Vagina (tissue), 2 donors: Measurements from ENCODE around the gene NUP210L. TPM values are rescaled to one million over a fixed set of nuclear protein-coding genes. Genes with fewer than 3 reads are reported as not detected.
"Not testable (repeated sequence)": the region's sequence is repeated elsewhere in the genome, so short reads cannot be mapped to it uniquely, and the experiment has no call there.

Experiments used
- DNase-seq, 2 donors: peaks; one replicate each; pipeline ENCODE4 v3.0.0-alpha.2; 2017; ENCODE audit errors: extremely low spot score in 2 of 2
- H3K27ac ChIP-seq: fragments of 200-600 bp; sonication (generic); one replicate; pipeline ENCODE4 v1.5.1; 2019
- H3K27me3 ChIP-seq: fragments of 200-600 bp; sonication (generic); one replicate; pipeline ENCODE4 v1.5.1; 2019
- H3K36me3 ChIP-seq, 2 donors: fragments of 200-600 bp; sonication (generic); one replicate each; pipeline ENCODE4 v1.5.1; 2017 to 2019
- H3K4me1 ChIP-seq: fragments of 200-600 bp; sonication (generic); one replicate; pipeline ENCODE4 v1.5.1; 2019
- H3K4me3 ChIP-seq, 2 donors: fragments of 200-600 bp; sonication (generic); 1 replicate in 1 of 2; 2 replicates in 1 of 2; pipeline ENCODE4 v1.5.1; 2016 to 2019
- H3K9me3 ChIP-seq: fragments of 200-600 bp; sonication (generic); one replicate; pipeline ENCODE4 v1.5.1; 2019
- CTCF ChIP-seq, 3 experiments: fragments of 450-650 bp in 2 of 3; fragments of 200-600 bp in 1 of 3; sonication (generic) in 1 of 3; IDR thresholded peaks; one replicate each; pipeline ENCODE4 v1.5.1; 2017 to 2019; ENCODE audit warnings: antibody characterized with exemption in 3 of 3, mild to moderate bottlenecking in 2 of 3, moderate library complexity in 2 of 3
- POLR2A ChIP-seq, 2 donors: fragments of 450-650 bp; IDR thresholded peaks; one replicate each; pipeline ENCODE4 v1.6.1; 2017; ENCODE audit warnings: antibody characterized with exemption in 2 of 2, mild to moderate bottlenecking in 2 of 2, moderate library complexity in 2 of 2
- POLR2AphosphoS5 ChIP-seq, 2 donors: sonication (generic); formaldehyde crosslinking; IDR thresholded peaks; one replicate each; pipeline ENCODE4 v1.9.0; 2017; ENCODE audit warnings: antibody characterized with exemption in 2 of 2, mild to moderate bottlenecking in 2 of 2, low read depth in 1 of 2; ENCODE audit not compliant: insufficient read depth in 1 of 2
- intact Hi-C: fragments of 100-400 bp; cut with DNase I; formaldehyde crosslinking; loops from one replicate; pipeline ENCODE4 v1.15.1; 2023
- total RNA-seq: library from RNA; depleted of rRNA; stranded (reverse); fragments of >200 nt; gene quantifications from one replicate; pipeline ENCODE4 v1.2.3, GENCODE V29; 2016

NUP210L gene
- total RNA-seq, 1 donor from 2014 or later, result not detected

- Histone ChIP-seq H3K27me3 (no peaks in the 10 kb centered on the region), H3K9me3 (no peaks in the 10 kb centered on the region), H3K36me3 (no peaks in the 10 kb centered on the region), H3K27ac (no peak overlapping the region), H3K4me1 (no peaks in the 10 kb centered on the region), H3K4me3 (no peak overlapping the region)
- TF ChIP-seq CTCF (IDR thresholded peaks at IDR 0.05) (no peak), POLR2AphosphoS5 (IDR thresholded peaks at IDR 0.05; ENCODE audit: insufficient read depth in 1 of 2, low read depth in 1 of 2) (no peak), POLR2A (IDR thresholded peaks at IDR 0.05) (no peak)
- DNase-seq, result no peak
- intact Hi-C loops, result no loop called here
Observed at GRCh38 chr1:154104433-154105082, 50.3 kb downstream of the NUP210L start.

- H3K27me3 ChIP-seq, intact Hi-C loops, H3K4me1 ChIP-seq, H3K27ac ChIP-seq, H3K36me3 ChIP-seq, H3K4me3 ChIP-seq, H3K9me3 ChIP-seq, DNase-seq: not testable (repeated sequence)
Observed at GRCh38 chr1:154100141-154100540, 54.7 kb downstream of the NUP210L start.

GRCh38 chr1:154097873-154098272, 57.0 kb downstream of the NUP210L start:
- intact Hi-C loops, result no loop called here
- Histone ChIP-seq H3K4me1 (no peaks in the 10 kb centered on the region), H3K27me3 (no peaks in the 10 kb centered on the region), H3K27ac (no peak overlapping the region), H3K4me3 (no peak overlapping the region), H3K9me3 (no peaks in the 10 kb centered on the region), H3K36me3 (no peaks in the 10 kb centered on the region)
- TF ChIP-seq POLR2A (IDR thresholded peaks at IDR 0.05), result no peak
- no peak for TF ChIP-seq CTCF (IDR thresholded peaks at IDR 0.05)
- no peak for TF ChIP-seq POLR2AphosphoS5 (IDR thresholded peaks at IDR 0.05; ENCODE audit: insufficient read depth in 1 of 2, low read depth in 1 of 2)
- no peak for DNase-seq

GRCh38 chr1:154095456-154096060, 59.3 kb downstream of the NUP210L start:
- Histone ChIP-seq H3K36me3 (no peaks in the 10 kb centered on the region), H3K27ac (no peak overlapping the region), H3K4me1 (no peaks in the 10 kb centered on the region), H3K27me3 (no peaks in the 10 kb centered on the region), H3K9me3 (no peaks in the 10 kb centered on the region), H3K4me3 (no peak overlapping the region)
- DNase-seq, result no peak
- TF ChIP-seq POLR2AphosphoS5 (IDR thresholded peaks at IDR 0.05; ENCODE audit: insufficient read depth in 1 of 2, low read depth in 1 of 2), result no peak
- TF ChIP-seq POLR2A (IDR thresholded peaks at IDR 0.05), result no peak
- TF ChIP-seq CTCF (IDR thresholded peaks at IDR 0.05), result no peak
- intact Hi-C loops, result no loop called here

GRCh38 chr1:154094411-154094810, 60.5 kb downstream of the NUP210L start:
- no peak for DNase-seq
- intact Hi-C loops, result no loop called here

More at GRCh38 chr1:154094411-154094810, 60.5 kb downstream of the NUP210L start:
- Histone ChIP-seq H3K36me3 (no peaks in the 10 kb centered on the region), H3K4me1 (no peaks in the 10 kb centered on the region), H3K27me3 (no peaks in the 10 kb centered on the region), H3K4me3 (no peak overlapping the region), H3K27ac (no peak overlapping the region), H3K9me3 (no peaks in the 10 kb centered on the region)
- TF ChIP-seq POLR2A (IDR thresholded peaks at IDR 0.05), result no peak
- TF ChIP-seq CTCF (IDR thresholded peaks at IDR 0.05), result no peak
- TF ChIP-seq POLR2AphosphoS5 (IDR thresholded peaks at IDR 0.05; ENCODE audit: insufficient read depth in 1 of 2, low read depth in 1 of 2), result no peak
